GM18502 (cell line): ENCODE measurements around the gene LARGE1.

Experiments used
- ATAC-seq: cut with Tn5 transposase; IDR thresholded peaks from one replicate; pipeline ENCODE4 v1.9.1; 2021; ENCODE audit warnings: mild to moderate bottlenecking; ENCODE audit not compliant: unreplicated experiment, poor library complexity

The LARGE1 gene

DNA sequence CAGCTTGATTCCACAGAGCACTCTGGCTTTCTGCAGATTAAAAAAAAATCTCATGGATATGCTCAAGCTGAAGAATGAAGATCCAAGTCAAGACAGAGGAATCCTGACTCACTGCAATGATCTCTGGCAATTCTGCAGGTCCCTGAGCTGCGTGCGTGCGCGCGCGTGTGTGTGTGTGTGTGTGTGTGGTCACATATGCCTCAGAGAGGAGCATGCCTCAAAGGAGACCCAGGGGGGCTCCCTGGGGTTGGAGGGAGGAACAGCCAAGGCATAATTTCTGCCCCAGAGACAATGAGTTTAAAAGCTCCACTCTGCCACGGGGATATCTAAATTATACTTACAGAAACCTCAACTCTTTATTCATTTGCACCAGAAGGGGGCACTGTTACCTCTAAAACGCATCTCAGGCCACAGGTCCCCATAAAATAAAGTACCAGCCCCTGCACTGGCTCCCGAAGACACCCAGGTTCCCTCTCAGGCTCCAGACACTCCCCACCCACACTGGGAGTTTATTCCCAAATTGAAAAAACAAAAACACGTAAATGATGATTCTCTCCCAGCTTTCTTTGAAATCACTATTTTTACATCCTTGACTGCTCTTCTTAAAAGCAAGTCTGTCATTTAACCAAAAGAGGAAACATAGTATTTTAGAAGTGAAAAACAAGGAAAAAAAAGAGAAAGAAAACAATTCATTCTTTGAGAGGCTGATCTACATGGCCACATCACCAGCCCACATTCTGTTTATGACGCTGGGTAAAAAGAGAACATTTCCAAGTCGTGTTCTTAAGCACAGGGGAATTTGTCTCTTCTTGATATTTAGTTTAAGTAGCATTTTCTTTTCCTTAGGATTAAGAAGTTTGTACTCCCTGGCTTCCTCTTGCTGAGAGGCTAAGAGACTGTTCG is 401.0 kb downstream of the LARGE1 start:
- no peak for ATAC-seq

DNA sequence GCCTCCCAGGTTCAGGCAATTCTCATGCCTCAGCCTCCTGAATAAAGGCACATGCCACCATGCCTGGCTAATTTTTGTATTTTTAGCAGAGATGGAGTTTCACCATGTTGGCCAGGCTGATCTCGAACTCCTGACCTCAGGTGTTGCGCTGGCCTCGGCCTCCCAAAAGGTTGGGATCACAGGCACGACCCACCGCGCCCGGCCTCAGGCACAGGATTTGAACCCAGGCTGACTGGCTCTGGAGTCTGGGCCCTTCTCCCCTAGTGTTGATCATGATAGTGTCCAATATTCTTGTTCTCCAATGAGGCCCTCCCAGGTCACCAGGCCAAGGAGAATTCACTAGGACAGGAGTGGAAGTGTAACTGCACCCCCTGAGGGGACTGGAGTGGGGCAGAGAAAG is 401.9 kb downstream of the LARGE1 start:
- ATAC-seq, result no peak

DNA sequence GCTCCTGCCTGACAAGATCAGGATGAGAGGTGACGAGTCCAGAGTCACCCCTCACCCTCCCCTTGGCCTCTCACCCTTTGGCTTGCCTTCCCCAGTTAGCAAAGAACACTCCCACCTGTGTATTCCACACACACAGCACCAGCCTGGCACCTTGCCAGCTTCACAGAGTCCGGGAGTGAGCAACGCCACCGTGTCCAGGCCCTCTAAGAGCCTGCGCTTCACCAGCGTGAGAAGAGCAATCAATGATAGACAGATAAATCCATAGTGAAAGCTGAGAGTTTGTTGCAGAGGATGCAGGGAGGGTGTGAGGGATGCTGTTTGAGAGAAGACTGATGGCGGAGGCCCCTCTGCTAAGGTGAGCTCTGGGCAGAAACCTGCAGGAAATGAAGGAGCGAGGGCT is 404.5 kb downstream of the LARGE1 start:
- ATAC-seq, result no peak

DNA sequence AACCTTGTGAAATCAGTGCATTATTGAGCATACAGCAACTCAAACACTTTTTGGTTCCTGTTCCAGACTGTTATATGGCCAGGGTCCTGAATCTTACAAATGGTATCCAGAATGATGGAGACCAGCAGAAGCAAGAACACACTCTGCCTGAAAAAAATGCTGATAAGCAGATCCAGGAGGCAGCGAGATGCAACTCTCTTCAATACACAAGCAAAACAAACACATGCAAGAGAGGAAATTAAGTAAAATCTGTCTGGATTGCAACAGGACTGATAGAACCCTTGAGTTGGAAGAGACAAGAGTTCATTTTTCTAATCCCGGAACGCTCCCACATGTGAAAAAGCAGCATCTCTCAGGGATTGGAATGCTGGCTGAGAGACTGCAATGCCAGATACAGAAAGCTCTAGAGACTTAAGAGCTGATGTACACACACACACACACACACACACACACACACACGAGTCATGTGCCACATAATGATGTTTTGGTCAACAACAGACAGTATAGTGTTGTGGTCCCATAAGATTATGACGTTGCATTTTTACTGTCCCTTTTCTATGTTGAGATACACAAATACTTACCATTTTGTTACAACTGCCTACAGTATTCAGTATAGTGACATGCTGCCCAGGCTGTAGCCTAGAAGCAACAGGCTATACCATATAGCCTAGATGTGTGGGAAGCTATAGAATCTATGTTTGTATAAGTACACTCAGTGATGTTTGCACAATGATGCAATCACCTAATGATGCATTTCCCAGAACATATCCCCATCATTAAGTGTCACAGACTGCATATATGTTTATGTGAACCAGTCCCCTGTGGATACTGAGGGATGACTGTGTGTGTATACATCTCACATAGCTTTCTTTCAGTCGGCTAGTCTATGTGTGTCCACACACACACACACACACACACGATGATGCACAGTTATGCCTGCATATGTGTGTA is 406.6 kb downstream of the LARGE1 start:
- no peak for ATAC-seq

DNA sequence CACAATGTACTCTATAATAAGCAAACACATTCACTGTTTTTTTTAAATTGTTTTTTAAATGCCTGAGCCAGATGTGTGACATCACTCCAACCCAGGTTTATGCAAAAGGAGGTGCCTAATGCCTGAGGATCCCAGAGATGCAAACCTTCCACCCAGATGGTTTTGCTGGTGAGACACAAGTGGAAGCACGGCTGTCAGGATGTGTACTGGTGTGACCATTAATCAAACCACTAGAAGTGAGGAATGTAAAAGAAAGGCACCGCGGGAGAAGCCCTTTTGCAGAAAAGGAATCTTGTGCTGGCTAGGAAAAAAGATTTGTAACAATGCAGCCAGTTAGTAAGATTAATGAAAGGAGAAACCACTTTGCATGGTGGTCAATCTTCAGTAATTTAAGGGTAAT is 407.4 kb downstream of the LARGE1 start:
- ATAC-seq, result no peak

DNA sequence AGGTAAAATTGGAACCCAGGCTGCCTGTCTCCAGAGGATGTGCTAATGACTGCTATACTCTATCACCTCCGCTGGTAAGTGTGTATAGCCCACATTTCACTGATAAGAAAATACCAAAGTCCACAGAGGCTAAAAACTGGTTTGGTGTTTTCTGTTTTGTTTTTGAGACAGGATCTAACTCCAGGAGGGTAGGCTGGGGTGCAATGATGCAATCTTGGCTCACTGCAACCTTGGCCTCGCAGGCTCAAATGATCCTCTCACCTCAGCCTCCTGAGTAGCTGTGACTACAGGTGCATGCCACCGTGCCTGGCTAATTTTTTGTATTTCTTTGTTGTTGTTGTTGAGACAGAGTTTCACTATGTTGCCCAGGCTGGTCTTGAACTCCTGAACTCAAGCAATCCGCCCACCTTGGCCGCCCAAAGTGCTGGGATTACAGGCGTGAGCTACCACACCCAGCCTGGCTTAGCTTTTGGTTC is 409.8 kb downstream of the LARGE1 start:
- no peak for ATAC-seq

DNA sequence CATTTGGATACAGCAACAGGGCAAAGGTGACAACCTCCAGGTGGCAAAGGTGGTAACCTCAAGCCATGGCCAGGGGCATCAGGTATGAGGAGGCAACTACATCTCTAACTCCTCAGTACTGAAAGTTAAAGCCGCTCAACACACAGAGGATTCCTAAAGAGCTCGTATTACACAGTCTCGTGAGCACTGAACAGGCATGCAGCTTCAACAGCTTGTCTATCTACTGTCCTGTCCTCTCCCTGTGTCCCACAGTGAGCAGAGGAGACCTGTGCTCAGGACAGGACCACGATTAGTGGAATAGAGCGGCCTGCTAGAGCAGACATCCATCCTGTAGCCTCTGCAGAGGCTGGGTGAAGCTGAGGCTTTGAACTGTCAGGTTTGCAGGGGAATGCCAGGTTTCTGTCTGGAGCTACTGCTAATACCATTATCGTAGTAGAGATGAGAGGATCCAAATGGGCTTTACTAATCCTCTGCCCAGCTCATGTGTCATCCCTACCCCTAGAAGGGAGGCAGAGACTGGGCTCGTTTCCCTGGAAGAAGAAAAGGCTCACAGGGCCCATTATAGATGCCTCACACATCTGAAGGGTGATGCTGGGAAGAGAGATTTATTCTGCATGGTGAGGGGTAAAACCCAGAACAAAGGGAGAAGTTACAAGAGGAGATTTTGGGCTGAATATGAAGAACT is 415.2 kb downstream of the LARGE1 start:
- no peak for ATAC-seq

DNA sequence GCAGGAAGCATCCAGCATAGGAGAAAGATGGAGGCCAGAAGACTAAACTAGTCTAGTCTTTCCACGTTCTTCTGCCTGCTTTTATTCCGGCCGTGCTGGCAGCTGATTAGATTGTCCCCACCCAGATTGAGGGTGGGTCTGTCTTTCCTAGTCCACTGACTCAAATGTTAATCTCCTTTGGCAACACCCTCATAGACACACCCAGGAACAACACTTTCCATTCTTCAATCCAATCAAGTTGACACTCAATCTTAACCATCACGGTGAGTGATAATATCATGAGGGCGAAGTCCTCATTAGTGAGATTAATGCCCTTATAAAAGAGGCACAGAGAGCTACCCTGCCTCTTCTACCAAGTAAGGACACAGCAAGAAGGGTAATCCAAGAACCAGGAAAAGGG is 424.2 kb downstream of the LARGE1 start:
- no peak for ATAC-seq

DNA sequence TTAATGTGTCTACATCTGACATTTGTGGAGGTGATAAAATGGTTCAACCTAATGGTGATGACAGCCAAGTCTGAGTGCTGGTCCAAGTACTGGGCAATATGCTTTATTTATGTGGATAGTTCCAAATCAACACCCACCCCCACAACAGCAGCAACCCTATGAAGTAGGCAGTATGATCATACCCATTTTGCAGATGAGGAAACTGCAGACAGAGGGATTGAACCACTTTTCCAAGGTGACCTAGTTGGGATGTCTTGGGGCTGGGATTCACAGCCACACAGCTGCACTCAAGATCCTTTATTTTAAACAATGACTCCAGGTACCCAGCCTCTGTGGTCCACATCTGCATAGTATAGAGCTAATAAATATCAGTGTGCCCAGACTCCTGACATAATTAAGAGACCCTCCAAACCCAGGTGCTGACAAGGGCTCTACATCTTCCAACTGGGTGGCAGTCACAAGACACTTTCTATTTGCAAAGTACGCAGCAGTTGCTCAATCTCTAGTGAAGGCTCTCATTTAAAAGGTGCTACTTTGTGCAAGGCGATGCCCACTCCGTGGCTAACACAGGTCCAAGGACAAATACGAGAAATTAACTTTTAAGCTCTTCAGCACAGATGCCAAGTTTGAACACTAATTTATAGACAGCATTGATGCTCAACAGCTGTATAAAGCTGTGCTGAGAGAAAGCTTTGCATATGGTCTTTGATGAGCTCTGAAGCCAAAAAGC is 426.6 kb downstream of the LARGE1 start:
- no peak for ATAC-seq

DNA sequence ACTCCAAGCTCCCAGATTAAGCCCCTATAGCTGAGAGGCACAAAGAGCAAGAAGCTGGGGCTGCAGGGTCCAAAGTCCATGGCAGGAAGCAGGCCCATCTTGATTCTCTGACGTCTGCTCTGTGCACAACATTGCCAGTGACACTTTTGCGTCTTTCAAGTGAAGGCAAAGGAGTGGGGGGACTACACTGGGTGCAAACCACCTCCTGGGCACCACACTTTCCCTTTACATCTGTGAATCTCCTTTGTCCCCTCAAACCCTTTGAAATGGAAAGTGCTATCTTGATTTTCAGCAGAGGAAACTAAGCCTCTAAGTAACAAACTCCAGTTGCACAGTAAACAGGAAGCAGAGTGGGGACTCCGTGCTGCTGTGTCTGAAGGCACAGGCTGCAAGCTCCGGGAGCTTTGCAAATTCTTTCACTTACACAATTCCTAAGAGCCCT is 428.0 kb downstream of the LARGE1 start:
- ATAC-seq, result no peak

DNA sequence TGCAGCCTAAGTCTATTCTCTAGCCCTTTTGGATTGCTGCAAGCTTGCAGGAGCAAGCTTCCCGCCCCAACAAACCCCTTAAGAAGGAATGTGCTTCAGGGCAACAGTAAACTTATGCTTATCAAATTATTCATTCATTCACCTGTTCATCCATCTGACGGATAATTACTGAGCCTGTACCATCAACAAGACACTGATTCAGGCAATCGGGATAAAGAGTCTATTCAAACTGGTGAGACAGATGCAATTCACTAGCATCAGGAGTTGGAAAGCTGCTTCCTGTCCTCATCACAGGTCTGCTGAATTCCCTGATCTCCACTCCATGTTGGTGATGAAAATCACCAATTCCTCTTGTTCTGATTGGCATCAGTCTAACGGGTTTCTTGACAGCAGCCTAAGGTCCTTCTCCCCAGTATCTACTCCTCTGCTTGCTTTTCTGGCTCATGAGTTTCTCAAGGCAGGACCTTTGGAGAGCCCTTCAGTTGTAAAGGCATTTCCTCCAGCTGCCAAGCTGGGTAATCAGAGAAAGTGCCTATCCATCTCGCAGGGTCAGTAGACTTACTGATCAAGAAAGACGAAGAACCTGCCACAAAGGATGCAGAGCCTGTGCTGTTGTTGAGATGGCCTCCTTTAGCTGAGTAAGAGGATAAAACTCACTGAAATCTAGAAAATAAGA is 433.1 kb downstream of the LARGE1 start:
- ATAC-seq, result no peak

DNA sequence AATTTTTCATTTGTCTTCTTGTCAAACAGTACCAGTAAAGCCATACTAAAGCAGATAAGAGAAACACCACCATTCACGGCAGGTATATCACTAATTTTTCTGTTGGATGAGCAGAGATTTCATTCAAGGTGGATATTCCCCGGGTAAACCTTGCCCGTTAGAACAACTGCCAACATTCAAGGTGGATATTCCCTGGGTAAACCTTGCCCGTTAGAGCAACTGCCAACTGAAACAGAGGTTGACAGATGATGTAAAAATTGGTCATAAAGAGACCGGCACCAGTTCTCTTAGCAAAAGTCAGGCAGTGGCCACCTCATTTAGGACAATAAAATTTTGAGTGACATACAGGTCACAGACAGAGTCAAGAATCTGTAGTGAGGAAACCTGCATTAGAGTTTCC is 438.7 kb downstream of the LARGE1 start:
- ATAC-seq, result no peak

DNA sequence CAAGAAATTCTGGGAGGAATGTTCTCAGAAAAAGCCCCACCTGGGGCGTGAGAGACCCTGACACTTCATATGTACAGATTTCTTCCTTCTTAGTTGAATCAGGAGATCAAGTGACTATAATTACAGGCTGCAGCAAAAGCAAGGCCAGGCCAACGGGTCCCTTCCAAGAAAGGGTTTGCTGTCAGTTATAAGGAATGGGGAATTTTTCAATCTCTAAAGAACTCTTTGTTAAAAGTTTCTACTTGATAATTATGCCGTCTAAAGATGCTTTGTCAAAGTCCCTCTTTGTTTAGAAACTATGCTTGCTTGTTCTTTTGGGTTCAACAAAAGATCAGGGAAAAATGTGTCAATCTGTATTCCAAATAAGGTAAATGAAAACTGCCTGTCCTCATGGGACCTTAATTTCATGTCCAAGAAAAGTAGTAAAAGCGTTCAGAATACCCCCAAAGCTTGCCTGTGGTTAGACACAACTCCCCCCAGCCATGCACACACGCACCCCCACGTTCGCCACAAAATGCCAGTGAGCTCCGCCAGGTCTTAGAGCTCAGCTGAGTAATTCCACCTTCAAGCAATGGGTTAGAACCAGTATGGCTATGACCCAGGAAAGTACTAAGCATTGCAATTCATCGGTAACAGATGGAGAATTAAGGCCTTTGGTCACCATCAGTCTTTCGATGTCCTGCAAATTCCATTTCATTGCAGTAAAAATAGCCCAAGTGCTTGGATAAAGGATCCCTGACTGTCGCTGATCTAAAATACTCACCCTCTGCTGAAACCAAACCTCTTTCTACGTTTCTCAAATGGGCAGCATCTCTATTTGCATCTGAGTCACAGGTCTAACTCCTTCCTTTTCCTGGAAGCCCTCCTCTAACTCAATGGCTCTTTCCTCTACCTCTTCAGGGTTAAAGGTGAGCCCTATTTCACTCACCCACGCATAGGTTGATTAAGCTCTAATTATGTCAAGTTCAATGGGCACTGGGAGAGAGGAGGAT is 442.9 kb downstream of the LARGE1 start:
- ATAC-seq, result no peak

DNA sequence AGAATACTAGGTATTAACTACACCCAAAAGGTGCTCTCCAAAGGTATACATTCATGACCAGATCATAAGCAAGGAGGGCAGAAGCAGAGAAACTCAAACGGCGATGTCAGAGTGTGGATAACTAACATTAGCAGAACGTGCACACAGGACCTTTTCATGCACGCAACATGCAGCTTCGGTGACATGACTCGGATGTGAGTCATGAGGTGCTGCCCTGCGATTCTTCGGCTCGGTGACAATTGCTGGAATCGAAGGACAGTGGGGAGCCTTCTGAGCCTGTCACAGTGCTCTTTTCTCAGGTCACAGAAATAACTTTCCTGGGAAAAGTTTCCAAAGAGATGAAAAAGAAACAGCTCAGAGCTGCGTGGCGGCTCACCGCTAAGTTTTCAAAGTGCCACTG is 443.6 kb downstream of the LARGE1 start:
- no peak for ATAC-seq

DNA sequence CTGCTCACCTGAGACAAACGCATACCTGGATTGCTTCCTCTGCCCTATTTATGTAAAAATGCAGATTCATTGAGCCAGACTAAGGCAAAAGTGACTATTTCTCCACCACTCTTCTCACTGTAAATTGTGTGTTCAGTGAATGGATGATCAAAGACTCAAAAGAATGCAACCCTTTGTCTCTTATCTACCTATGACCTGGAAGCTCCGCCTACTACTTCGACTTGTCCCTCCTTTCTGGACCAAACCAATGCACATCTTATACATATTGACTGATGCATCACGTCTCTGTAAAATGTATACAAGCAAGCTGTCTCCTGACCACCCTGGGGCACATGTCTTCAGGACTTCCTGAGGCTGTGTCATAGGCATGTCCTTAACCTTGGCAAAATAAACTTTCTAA is 444.1 kb downstream of the LARGE1 start:
- no peak for ATAC-seq

DNA sequence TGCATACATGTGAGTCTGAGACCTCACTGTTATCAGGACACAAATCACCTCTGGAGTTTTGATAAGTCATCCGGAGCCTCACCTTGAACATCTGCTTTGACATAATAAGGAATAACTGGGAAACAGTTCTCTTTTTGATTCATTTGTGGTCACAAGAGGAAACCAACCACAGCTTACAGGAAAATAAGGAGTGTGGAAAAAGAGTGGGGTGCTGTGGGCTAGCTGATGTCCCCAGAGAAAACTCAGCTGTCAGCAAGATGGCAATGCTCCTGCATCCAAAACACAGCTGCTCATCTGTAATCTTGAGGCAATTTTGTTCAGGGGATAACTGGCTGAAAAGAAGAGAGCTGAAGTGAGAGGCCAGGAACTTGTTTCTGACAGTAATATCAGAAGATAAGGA is 445.7 kb downstream of the LARGE1 start:
- ATAC-seq, result no peak

DNA sequence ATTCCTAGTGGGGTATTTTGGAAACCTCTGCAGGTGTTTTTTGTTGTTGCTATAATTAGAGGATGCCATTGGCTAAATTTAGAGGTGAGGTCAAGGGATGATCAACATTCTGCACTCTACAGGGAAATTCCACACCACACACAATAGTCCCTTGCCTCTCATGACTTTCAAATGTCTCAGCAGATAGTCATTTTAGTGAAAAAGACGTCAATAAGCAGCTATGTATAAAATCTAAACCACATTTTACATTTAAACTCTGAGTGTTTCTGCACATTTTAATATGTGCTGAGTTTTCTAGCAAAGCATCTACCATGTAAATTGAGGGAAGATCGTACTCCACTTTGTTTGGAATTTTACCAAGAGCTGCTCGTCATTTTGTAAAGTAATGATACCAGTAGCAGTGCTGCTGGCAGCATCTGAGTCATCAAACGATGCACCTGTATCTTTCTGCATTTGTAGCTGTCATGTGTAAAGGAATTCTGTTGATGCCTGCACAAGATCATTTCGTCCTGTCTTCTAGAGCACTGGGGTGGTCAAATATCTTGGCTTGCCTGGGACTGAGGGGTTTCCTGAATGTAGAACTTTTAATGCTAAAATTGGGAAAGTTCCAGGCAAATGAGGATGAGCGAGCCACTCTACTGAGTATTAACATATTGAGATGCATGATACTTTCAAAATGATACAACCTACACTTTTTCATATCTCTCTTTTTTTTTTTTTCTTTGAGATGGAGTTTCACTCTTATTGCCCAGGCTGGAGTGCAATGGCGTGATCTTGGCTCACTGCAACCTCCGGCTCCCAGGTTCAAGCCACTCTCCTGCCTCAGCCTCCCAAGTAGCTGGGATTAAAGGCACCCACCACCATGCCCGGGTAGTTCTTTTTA is 447.6 kb downstream of the LARGE1 start:
- ATAC-seq, result peak; percentile 51
